ENCODE measurements around the gene BRD4.

Gene BRD4

DNA sequence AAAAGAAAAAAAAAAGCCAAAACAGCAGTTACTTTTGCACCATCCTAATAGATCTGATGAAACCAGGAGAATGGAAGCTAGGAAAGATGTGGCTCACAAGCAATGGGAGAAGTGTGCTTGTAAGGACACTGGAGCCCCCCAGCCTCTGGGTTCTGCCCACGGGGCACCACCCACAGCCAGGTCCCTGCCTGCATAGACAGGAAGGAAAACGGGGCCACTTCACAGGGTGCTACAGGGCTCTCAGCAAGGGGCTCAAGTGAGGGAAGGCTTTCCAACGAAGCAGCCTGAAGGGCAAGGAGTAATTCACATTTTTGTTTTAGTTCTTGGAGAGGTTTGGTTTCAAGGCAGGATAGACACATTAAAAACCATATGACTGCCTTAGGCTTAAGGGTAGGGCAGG lies 42.7 kb downstream of the BRD4 start:
- DNase-seq = no peak

DNA sequence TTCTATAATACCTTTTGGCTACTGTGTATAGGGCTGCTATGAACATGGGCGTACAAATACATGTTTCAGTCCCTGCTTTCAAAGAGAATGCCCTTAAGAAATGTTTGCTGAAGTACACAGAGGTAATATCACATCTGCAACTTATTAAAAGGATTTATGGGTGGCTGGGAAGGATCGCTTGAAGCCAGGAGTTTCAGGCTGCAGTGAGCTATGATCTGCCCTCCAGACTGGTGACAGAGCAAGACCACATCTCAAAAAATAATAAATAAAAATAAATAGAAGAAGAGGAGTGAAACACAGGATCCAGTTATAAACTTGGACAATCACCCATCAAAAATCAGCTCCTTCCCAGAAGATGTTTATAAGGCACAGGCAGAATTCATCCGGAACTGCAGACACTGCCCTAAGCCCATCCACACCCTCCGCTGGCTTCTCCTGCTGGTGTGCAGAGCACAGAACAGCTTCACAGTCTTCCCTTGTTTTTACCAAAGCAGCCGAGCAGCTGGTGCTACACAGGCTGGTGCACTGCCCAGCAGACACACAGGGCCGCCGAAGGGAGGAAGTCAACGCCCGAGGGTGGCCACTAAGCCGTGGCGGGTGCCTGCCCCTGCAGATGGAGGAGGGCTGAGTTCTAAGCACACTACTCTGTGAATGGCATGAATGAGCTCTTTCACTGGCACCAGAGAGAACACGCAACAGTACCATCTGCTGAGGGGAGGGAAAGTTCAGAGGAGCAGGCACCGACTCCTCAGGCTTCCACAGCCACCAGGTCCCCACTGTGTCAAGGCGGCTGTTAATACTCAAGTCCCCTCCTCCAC lies 44.0 kb downstream of the BRD4 start:
- peak; percentile 15 to 34 for DNase-seq

DNA sequence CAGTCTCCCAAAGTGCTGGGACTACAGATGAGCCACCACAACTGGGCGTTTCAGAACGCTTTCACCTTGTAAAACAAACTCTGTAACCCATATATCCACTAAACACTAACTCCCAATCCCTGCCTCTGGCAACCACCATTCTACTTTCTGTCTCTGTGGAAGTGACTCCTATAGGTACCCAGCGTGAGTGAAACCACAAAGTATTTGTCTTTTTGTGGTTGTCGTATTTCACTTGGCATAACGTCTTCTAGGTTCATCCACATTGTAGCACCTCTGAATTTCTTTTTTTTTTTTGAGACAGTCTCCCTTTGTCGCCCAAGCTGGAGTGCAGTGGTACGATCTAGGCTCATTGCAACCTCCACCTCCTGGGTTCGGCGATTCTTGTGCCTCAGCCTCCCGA lies 44.8 kb downstream of the BRD4 start:
- no peak for DNase-seq

DNA sequence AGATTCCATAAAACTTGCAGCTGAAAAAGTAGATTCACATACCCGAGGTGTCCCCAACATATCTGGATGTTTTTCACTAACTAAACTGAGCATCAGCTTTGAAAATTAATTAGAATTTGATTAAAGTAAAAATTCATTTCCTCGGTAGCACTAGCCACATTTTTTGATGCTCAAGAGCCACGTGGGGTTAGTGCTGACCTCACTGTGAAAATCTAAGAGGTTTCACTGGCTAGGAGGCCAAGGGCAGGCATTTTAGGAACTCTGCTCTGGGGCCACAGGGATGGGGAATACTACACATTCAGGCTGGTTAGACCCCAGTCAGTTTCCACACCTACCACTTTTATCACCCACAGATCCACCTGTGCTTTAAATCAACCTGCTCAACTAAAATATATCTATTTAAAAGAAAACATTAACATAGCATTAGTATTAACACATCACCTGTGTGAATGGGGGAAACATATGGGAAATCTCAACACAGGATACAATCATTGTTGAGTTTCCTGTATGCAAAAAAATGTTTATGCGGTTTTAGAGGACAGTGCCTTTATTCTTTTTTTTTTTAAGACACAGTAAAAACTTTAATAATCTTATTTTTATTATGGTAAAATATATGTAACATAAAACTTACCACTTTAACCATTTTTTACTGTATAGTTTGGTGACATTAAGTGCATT lies 45.5 kb downstream of the BRD4 start:
- no peak for DNase-seq

DNA sequence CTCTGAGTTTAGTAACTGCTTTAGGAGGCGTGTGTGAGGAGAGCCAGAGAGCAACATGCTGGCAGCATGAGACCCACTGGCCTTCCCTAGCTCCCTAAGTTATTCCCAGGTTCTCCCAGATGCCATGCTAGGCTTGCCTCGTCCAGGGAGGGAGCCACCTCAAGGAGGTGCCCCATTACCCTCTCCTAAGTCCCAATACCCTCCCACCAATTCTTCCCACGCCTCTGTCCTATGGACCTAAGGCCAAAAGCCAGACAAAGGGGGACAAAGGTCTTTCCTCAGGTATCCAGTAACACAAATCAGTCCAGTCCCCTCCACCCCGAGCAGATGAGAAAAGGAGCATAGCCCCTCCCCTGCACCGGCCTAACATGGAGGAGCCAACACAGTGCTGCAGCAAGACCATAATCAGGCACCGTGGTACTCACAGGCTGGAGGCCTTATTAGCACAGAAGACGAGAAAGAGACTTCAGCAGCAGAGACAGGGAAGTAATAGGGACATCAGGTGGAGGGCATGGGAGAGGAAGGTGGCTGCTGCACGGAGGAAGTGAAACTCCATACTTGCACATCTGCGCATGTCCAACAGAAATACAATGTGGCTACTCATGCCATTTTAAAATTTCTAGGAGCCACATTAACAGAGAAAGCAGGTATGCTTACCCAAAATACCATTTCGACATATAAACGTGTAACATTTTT lies 46.3 kb downstream of the BRD4 start:
- peak; percentile 45 to 65 for DNase-seq

DNA sequence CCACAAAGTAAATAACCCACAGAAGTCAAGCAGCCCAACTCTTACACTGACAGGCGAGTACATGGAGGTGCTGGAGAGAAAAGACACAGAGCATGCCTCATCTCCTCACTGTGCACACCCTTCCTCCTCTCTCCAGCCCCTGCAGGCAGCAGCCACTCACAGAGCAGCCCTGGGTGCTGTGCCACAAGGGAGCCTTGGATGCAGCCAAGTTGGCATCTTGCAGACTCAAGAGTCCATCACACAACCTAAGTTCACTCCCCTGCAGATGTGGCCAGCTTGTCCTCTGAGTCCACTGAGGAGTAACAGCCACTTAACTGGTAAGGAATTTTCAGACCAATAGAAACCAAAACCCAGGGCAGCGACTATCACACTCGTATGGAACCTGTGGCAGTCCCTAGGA lies 47.4 kb downstream of the BRD4 start:
- no peak for DNase-seq

DNA sequence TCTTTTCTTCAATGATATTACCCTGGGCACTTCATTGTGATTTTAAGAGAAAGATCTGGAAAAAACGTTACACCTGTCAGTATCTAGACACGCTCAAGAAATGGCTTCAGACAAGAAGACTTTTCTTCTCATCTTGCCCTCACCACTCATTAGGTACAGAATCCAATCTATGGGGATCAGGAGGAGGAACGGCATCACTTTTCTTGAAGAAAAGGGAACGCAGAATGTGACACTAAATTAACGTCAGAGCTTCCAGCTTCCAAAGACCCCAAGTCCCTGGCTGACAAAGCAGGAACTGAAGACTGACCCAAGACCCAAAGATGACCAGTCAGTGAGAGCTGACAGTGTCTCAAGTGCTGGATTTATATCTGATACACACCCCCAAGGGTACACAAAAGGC lies 48.2 kb downstream of the BRD4 start:
- DNase-seq = no peak

DNA sequence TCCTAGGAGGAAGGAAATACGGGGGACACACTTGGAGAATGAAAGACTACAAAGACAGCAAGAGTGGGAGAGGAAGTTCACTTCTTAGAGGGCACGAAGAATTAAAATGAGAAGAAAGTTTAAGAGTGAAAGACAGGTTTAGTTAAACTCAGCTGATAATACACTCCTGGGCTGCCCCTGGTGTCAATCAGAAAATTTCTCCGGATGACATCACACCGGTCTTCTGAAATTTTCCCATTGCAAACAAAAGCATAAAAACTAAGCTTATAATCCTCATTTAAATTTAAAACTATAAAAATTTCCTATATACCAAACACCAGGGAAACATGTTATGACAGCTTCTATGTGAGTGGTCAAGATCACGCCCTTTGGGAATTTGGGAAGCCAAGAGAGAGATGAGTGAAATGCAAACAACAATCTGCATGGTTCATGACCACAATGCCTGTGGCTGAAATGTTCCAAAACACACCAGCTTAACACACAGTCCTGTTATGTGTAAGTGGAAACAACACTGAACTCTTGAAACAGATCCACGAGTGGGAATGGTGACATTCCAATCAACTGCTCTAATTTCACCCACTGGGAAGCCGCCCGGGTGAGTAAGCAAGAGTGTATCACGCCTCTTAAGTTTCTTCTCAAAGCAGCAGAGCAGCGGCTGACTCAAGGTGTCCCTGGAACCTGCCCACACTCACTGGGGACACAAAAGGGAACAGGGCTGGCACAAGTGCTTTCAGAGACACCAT lies 49.0 kb downstream of the BRD4 start:
- DNase-seq = peak; percentile 41 to 74

DNA sequence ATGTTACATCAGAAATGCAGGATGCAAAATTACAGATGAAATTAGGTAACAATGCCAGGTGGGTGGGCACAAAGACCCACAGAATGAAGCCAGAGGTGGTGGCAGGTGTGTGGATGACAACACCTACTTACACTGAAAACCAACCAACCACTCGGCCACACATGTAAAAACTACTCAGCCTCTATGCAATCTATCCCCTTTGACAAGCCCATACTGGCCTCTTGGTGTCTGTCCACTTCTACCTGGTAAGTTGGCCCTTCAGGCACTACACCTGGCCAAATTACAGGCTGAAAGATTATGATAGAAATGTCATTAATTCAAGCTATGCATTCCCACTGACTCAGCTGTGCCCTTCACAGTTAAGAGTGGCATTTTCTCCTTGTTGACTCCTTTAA lies 50.0 kb downstream of the BRD4 start:
- DNase-seq = no peak

DNA sequence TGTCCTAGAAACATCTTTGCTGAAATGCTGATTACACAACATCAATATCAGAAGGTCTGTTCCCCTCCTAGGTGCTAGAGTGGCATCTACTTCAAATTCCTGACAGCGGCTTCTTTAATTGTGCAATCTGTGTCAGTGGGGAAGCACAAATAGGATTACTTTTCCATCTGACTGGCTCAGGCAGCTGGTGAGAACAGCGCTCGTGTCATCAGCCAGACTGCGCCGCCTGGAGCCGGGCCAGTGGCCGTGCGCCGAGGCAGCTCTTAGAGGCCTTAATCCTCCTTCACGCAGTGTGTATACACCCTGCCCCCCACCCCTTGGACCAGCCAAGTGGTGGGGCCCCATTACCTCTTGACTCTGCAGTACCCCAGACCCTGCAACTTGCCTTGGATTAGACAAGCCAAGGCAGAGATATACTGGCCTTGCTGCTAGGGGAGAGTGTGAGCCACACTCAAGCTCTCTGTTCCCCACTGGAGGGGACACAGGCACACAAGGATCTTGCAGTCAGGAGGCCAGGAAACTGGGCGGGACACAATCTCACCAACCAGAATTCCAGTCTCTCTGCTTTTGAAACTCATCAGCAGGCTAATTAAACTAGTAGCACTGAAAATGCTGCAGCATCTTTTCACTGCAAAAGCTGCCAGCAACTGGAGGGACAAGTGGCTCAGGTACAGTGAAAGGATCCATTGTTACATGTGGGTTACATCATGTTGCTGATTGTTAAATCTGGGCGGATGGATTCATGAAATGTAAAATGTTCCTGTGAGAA lies 51.2 kb downstream of the BRD4 start:
- peak; percentile 36 to 64 for DNase-seq

DNA sequence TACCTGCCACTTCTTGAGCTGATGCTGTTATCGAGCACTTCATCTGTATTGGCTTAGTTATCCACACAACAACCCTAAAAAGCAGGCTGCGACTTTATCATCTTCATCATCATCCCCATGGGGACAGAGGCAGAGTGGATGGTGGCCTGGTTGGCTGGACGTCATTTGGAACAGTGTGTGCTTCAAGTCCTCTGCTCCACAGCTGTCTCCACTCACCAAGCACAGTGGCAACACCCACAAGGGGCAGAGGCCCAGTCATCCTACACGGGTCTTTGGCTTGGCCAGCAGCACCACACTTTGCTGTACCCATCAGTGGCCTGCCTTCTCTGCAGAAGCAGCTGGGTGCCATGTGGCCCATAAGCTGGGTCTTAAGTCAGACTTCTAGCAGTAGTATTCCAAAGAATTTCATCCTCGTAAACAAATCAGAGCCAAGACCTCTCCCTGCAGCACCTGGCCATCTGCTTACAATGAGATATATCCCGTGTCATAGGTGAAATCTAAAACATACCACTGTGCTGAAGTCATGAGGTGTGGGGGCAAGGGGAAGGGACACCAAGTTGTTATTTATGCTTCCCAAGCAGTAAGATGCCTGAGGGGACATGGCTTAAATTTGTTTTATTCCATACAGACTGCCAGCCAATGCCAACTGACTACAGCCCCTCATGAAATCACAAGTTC lies 52.2 kb downstream of the BRD4 start:
- DNase-seq = no peak

DNA sequence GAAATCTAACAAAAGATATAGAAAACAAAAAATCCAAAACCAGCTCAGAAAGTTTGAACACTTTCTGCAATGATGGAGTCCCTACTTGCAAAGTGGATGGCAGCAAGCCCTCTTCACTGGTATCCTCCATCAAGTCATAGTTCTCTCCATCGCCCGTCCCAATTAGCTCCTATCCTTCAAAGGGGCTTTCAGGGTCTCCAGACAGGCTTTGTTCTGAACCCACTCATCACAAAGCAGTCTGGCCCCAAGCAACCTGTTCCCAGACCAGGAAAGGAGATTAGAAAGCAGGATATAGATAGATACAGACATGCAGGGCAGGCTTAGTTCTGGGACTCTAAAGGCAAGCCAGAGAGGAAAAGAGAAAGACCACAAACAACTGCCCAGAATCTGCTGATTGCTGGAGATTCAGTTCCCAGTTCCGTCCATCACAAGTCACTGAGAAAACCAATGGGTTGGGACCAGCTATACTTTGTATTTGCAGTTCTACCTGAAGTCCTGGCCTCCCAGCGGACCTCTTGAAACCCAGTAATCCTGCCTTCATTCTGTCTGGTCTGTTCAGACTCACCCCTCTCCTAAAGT lies 52.9 kb downstream of the BRD4 start:
- no peak for DNase-seq

DNA sequence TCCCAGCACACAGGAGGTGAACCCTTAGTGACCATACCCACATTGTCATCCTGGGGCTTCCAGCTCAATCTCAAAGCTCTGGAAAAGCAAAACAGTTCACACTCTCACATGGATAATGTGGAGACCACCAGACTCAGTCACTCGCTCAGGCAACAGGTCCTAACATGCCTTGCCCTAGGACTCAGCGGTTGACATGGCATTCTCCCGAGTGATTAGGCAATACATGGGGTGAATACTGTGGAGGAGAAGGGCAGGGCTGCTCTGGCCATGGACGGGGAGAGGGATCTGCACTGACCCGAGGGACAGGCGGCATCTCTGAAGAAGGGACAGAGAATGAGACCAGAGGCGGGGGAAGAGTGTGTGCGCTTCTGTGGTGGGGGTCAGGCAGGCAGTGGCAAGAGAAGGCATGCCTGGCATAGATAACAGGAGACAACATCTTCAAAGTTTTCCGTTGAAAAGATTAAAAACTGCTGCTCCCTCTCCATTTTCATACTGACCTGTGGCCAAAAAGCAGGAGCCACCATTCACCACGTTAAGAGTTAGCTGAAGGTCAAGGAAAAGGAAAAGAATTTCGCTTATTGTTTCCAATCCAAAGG lies 55.6 kb downstream of the BRD4 start:
- no peak for DNase-seq

DNA sequence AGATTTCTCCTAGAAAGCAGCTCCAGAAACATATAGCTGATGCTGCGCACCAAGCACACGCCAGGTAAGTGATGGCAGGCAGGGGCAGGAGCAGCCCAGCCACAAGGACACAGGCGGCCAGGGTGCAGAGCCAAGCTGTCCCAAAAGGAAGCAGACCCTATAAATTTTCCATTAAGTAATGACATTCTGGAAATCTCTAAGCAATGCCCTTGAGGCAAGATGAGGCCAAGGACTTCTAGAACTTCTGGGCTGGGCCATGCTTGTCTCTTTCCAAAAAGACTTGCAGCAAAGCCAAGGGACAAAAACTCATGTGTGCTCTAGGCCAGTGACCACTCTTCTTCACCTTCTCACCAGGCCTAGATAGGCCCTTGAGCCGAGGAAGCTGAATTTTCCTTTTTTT lies 57.9 kb downstream of the BRD4 start:
- no peak for DNase-seq

DNA sequence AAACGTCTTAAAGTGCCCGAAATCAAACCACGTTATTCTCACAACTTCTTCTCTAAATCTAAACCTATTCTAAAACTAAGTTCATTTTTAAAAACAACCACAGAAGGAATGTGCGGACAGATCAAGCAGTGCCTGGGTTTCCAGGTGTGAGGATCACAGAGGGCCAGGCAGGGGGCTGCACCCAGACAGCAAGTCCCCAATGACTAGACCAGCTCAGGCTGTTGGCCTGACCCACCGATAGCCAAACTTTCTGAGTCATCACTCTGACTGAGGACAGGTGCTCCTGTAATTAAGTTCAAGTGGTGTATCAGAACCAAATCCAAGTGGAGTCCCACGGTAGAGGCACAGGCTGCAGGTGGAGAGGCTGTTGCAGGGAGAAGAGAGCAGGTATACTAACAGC lies 62.5 kb downstream of the BRD4 start:
- no peak for DNase-seq

DNA sequence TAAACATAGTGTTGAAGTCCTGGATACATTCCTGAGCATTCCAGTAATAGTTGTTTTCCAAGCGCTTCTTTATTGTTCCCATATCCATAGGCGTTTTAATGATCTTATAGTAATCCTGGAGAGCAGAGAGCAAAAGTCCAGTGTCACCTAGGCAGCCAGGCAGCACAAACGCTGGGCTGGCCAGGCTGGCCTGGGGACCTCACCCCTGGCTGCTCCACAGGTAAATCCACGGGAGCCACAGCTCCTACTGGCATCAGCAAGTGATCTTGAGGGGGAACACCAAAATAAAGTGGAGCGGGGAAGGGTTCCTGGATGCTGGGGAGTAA lies 63.4 kb downstream of the BRD4 start:
- DNase-seq = no peak

DNA sequence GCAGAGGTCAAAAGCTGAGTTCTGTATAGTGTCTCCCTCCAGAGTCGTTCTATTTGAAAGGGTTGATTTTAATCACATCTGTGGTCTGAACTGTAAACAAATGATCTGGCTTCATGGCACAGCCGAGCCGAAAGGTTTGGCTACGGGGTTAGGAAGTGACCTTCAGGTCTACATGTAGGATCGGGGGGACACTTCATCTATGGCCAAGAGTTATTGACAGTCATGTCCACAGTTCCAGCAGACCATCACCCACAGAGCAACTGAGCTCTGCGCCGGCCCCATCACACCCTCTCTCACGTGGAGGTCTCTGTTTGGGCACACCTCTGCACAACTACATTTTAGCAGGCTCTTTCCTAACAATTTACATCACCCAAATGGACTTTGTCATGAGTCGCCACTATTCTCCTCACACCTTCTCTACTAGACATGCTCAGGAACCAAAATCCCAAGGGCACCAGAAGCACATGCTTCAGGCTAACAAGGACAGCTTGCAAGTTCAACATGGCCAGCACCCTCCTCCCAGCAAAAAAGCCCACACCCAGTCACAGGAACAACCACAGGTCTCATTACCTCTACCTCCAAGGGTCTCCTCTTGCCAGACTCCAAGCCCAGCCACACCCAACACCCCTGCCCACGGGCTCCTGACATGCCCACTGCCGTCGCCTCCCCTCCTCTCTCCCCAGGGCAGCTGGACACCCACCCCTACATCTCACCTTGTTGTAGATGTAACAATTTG lies 64.0 kb downstream of the BRD4 start:
- no peak for DNase-seq

DNA sequence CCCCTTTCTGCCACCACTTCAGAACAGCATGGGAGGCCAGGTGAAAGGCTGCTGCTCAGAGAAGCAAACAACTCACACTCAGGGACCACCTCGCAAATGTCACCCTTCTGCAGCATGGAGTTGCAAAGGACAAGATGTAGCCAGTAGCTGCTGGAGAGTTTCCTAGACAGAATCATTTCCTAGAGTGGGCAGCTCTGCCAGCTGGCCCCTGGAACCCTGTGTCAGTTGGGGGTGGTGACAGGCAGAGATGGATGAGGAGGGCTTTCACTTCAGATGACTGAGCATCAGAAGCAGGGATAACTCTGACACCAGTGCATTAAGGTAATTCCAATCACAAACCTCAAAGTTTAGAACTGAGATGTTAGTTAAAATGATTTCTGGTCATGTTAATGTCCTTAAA lies 65.7 kb downstream of the BRD4 start:
- no peak for DNase-seq

DNA sequence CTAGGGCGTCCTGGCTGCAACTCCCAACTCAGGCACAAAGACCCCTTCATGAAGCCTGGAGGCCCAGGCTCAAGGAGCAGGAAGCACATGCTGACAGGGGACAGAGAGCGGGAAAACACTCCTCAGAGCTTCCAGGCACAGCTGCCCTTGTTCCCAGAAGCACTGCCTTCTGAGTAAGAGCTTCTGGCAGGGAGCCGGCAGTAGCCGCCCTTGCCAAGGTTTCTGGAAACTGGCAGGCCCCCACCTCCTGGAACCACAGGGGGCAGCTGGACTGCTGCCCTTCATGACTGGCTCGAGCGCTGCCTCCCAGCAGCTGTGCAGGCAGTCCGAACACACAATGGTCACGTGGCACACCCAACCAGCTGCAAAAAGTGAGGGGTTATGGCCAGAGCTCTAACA lies 66.5 kb downstream of the BRD4 start:
- no peak for DNase-seq

DNA sequence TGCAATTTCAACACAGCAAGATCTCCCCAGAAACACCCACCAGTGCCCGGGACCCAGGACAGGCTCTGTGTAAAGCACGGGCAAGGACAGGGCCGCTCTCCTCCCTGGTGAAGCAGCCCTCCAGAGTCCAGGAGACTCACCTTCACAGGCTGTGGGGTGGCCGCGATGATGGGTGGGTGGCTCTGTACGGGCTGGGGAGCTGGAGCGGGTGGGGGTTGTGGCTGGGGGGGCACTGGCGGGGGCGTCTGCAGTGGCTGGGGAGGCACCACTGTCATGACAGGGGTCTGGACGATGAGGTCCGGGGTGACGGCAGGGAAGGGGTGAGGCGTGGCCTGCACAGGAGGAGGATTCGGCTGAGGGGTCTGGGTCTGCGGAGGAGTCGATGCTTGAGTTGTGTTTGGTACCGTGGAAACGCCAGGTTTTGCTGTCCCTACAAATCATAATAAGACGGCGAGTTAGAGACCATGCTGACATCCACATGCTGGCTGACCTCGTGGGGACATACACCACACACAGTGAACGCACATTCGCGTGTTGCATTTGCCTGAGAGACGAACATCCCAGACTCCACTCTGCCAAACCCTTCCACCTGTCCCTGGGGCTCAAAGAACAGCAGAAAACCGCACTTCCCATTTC lies 67.0 kb downstream of the BRD4 start:
- no peak for DNase-seq
